ENCODE results near the gene CERS4. TPM values are rescaled to one million over a fixed set of nuclear protein-coding genes. Genes with fewer than 3 reads are reported as not detected.

The CERS4 gene
- total RNA-seq, 1 donor, result 2.1 TPM

- no peak for TF ChIP-seq CTCF (IDR thresholded peaks at IDR 0.05; ENCODE audit: insufficient read depth, low read length)
- DNase-seq (ENCODE audit: low read depth), result no peak
- H3K4me3 ChIP-seq (ENCODE audit: low read depth, low read length), result no peak overlapping the region
Measured at GRCh38 chr19:8306235-8307054, 97.3 kb downstream of the CERS4 start.

- peak; percentile 15 for TF ChIP-seq CTCF (IDR thresholded peaks at IDR 0.05; ENCODE audit: insufficient read depth, low read length)
- DNase-seq (ENCODE audit: low read depth), result no peak
Measured at GRCh38 chr19:8307400-8307964, 98.3 kb downstream of the CERS4 start.

GRCh38 chr19:8307965-8308866, 99.0 kb downstream of the CERS4 start, which contains the start of gene CD320:
Gene CD320 (minus strand): TSS chr19:8308358. CDS start chr19:8308290, 68 bp downstream.
- peak; percentile 89 for DNase-seq (ENCODE audit: low read depth)
- TF ChIP-seq CTCF (IDR thresholded peaks at IDR 0.05; ENCODE audit: insufficient read depth, low read length), result no peak
- peak within 1 kb of the TSS; percentile 77 for H3K4me3 ChIP-seq (ENCODE audit: low read depth, low read length)

More at GRCh38 chr19:8307400-8307964, 98.3 kb downstream of the CERS4 start:
- peak overlapping the region; percentile 77 for H3K4me3 ChIP-seq (ENCODE audit: low read depth, low read length)

GRCh38 chr19:8308891-8309291, 99.7 kb downstream of the CERS4 start:
- TF ChIP-seq CTCF (IDR thresholded peaks at IDR 0.05; ENCODE audit: insufficient read depth, low read length), result no peak
- DNase-seq (ENCODE audit: low read depth), result no peak
- H3K4me3 ChIP-seq (ENCODE audit: low read depth, low read length), result no peak overlapping the region

GRCh38 chr19:8310342-8311055, 101.3 kb downstream of the CERS4 start:
- no peak for DNase-seq (ENCODE audit: low read depth)
- no peak overlapping the region for H3K4me3 ChIP-seq (ENCODE audit: low read depth, low read length)
- no peak for TF ChIP-seq CTCF (IDR thresholded peaks at IDR 0.05; ENCODE audit: insufficient read depth, low read length)
